Endometrial microvascular endothelial cells (primary cell): ENCODE data around the gene TBC1D19. TPM values are rescaled to one million over a fixed set of nuclear protein-coding genes. Genes with fewer than 3 reads are reported as not detected.
"Not testable (repeated sequence)": the region's sequence is repeated elsewhere in the genome, so short reads cannot be mapped to it uniquely, and the experiment has no call there.

ENCODE experiments used
- in situ Hi-C: cut with HindIII; loops from 2 replicates; pipeline ENCODE4 v1.10.0; 2017; ENCODE audit warnings: low sequenced_read_pairs, low pct_unique_long_range_greater_than_20kb; ENCODE audit errors: inconsistent ontology term
- total RNA-seq: library from RNA; depleted of rRNA; stranded (reverse); fragments of >200 nt; gene quantifications from one replicate; pipeline ENCODE4 v1.2.3, GENCODE V29; 2015; ENCODE audit errors: inconsistent ontology term

Gene TBC1D19
- total RNA-seq, 1 donor from 2014 or later: 4.2 TPM

GRCh38 chr4:26660261-26660660, 76.4 kb downstream of the TBC1D19 start:
- in situ Hi-C loops: no loop called here

- in situ Hi-C loops: no loop called here
Measured at GRCh38 chr4:26663888-26664287, 80.0 kb downstream of the TBC1D19 start.

GRCh38 chr4:26670903-26671537, 87.1 kb downstream of the TBC1D19 start:
- in situ Hi-C loops: no loop called here

- in situ Hi-C loops: not testable (repeated sequence)
Measured at GRCh38 chr4:26679040-26679695, 95.3 kb downstream of the TBC1D19 start.

GRCh38 chr4:26682436-26682835, 98.6 kb downstream of the TBC1D19 start:
- in situ Hi-C loops: no loop called here

- in situ Hi-C loops: no loop called here
Measured at GRCh38 chr4:26685250-26685649, 101.4 kb downstream of the TBC1D19 start.

GRCh38 chr4:26687728-26688127, 103.8 kb downstream of the TBC1D19 start:
- in situ Hi-C loops: no loop called here

- in situ Hi-C loops: no loop called here
Measured at GRCh38 chr4:26690506-26690905, 106.6 kb downstream of the TBC1D19 start.

- in situ Hi-C loops: no loop called here
Measured at GRCh38 chr4:26692014-26692726, 108.3 kb downstream of the TBC1D19 start.

GRCh38 chr4:26694131-26694530, 110.2 kb downstream of the TBC1D19 start:
- in situ Hi-C loops: not testable (repeated sequence)

- in situ Hi-C loops: no loop called here
Measured at GRCh38 chr4:26700110-26700509, 116.2 kb downstream of the TBC1D19 start.

GRCh38 chr4:26701095-26701494, 117.2 kb downstream of the TBC1D19 start:
- in situ Hi-C loops: no loop called here

GRCh38 chr4:26701786-26702227, 117.9 kb downstream of the TBC1D19 start:
- in situ Hi-C loops: no loop called here

- in situ Hi-C loops: no loop called here
Measured at GRCh38 chr4:26707342-26707741, 123.5 kb downstream of the TBC1D19 start.

GRCh38 chr4:26709246-26709645, 125.4 kb downstream of the TBC1D19 start:
- in situ Hi-C loops: no loop called here

- in situ Hi-C loops: no loop called here
Measured at GRCh38 chr4:26713563-26714151, 129.8 kb downstream of the TBC1D19 start.

GRCh38 chr4:26715636-26716242, 131.9 kb downstream of the TBC1D19 start:
- in situ Hi-C loops: no loop called here

GRCh38 chr4:26717332-26717731, 133.4 kb downstream of the TBC1D19 start:
- in situ Hi-C loops: no loop called here

GRCh38 chr4:26719954-26720552, 136.2 kb downstream of the TBC1D19 start:
- in situ Hi-C loops: no loop called here
